A673 (cell line): Measurements from ENCODE around the gene MAP4K4.

Experiments
- CTCF ChIP-seq: fragments of 300-800, 200-600 bp; sonication (generic); conservative IDR thresholded peaks from 2 replicates; pipeline ENCODE4 v1.5.1; 2017; ENCODE audit warnings: low read depth, mild to moderate bottlenecking, antibody characterized with exemption, low read length, moderate library complexity, mixed read lengths
- EZH2 ChIP-seq: fragments of 200-600 bp; sonication (generic); IDR thresholded peaks from 2 replicates; pipeline ENCODE4 v1.6.1; 2017; ENCODE audit warnings: borderline replicate concordance, low read depth, mild to moderate bottlenecking, mixed read lengths, antibody characterized with exemption, low read length; ENCODE audit not compliant: poor library complexity, severe bottlenecking

GRCh38 chr2:101821828-101822458, 124.4 kb downstream of the MAP4K4 start:
- TF ChIP-seq CTCF, result no peak
- no peak for TF ChIP-seq EZH2
